ENCODE data around the gene MRPL48.

- TF ChIP-seq POLR2A (IDR thresholded peaks at IDR 0.05; ENCODE audit: borderline replicate concordance, extremely low read depth, insufficient read depth, insufficient read length) (no peak), ELF1 (IDR thresholded peaks at IDR 0.05; ENCODE audit: borderline replicate concordance, low read depth) (no peak), POLR2AphosphoS5 (IDR thresholded peaks at IDR 0.05; ENCODE audit: low read depth, low read length) (no peak), ZFX (IDR thresholded peaks at IDR 0.05) (no peak), CTCF (IDR thresholded peaks at IDR 0.05 in 2 of 3, conservative IDR thresholded peaks at IDR 0.05 in 1 of 3; ENCODE audit: borderline replicate concordance in 1 of 3, insufficient read depth in 1 of 3, low read depth in 2 of 3, low read length in 2 of 3) (no peak), EZH2 (IDR thresholded peaks at IDR 0.05) (no peak), RAD21 (IDR thresholded peaks at IDR 0.05; ENCODE audit: low read depth) (no peak), REST (IDR thresholded peaks at IDR 0.05; ENCODE audit: low read depth) (no peak), SIN3A (IDR thresholded peaks at IDR 0.05; ENCODE audit: low read depth) (no peak), MAX (IDR thresholded peaks at IDR 0.05) (no peak), SP1 (IDR thresholded peaks at IDR 0.05; ENCODE audit: low read depth) (no peak)
Observed at GRCh38 chr11:73818846-73819245, 31.2 kb downstream of the MRPL48 start.
